ENCODE measurements around the gene F2RL1. TPM values are rescaled to one million over a fixed set of nuclear protein-coding genes. Genes with fewer than 3 reads are reported as not detected.

The F2RL1 gene
- total and polyA plus RNA-seq, 2 experiments from 2014 or later, result 15.3 to 32.1 TPM

DNA sequence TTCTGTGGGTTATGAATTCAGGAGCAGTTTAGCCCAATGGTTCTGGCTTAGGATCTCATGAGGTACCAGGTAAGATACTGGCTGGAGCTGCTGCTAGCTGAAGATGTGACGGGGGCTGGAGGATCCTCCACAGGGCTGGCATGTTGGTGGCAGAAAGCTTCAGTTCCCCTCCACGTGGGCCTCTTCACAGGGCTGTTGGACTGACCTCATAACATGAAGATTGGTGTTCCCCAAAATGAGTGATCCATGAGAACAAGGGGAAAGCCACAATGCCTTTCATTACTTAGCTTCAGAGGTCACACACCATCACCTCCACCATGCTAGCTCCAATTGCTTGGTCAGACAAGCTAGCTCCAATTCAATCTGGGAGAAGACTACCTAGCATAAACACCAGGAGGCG, 22.5 kb downstream of the F2RL1 start (continued):
- no peak for TF ChIP-seq REST (IDR thresholded peaks at IDR 0.05; ENCODE audit: unreplicated experiment)
- TF ChIP-seq JUNB (IDR thresholded peaks at IDR 0.05; ENCODE audit: unreplicated experiment), result no peak
- TF ChIP-seq EZH2 (IDR thresholded peaks at IDR 0.05; ENCODE audit: low read depth, unreplicated experiment), result no peak
- TF ChIP-seq NANOG (IDR thresholded peaks at IDR 0.05; ENCODE audit: borderline replicate concordance), result no peak
- TF ChIP-seq ETS1 (IDR thresholded peaks at IDR 0.05), result no peak
- no peak for TF ChIP-seq ZNF331 (CRISPR knock-in tag; IDR thresholded peaks at IDR 0.05; ENCODE audit: low read depth)

DNA sequence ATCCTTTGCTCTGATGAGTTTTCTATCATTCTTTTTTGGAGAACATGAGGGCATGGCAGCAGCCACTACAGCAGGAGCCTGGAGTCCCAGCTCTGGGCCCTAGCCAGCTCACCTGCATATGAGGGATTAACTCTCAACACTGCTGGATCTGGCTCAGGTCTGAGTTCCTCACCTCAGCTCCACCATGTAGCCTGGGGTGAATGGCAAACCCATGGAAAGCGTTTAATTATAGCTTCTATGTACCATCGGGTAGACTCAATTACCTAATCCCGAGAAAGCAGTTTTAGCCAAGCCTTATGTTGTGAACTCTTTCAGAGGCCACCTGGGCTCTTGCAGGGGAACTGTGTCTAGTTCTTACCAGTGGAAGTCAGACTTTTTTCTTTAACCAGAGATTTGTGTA, 27.1 kb downstream of the F2RL1 start:
- H3K4me3 Mint-ChIP-seq, result no peak overlapping the region
- no peak overlapping the region for H3K27ac ChIP-seq (ENCODE audit: low read depth)
- no peaks in the 10 kb centered on the region for H3F3A ChIP-seq (replicated peaks; ENCODE audit: low read depth)
- no peaks in the 10 kb centered on the region for H3K27me3 ChIP-seq (ENCODE audit: insufficient read depth)
- no peaks in the 10 kb centered on the region for H3K36me3 ChIP-seq (ENCODE audit: insufficient read depth)
- peaks cover 5% of the 10 kb centered on the region for H3K27me3 Mint-ChIP-seq (ENCODE audit: insufficient read depth, low read depth, poor library complexity)
- no peak overlapping the region for H3K27ac Mint-ChIP-seq
- no peak for DNase-seq (ENCODE audit: low spot score)
- no peaks in the 10 kb centered on the region for H3K9me2 ChIP-seq (ENCODE audit: insufficient read depth)
- no peaks in the 10 kb centered on the region for H3K4me1 ChIP-seq (ENCODE audit: insufficient read depth)
- no peak for TF ChIP-seq ZNF331 (CRISPR knock-in tag; IDR thresholded peaks at IDR 0.05; ENCODE audit: low read depth)
- no peak for TF ChIP-seq ETS1 (IDR thresholded peaks at IDR 0.05)
- no peak for TF ChIP-seq EZH2phosphoT487 (IDR thresholded peaks at IDR 0.05; ENCODE audit: unreplicated experiment)
- TF ChIP-seq POLR2AphosphoS5 (IDR thresholded peaks at IDR 0.05; ENCODE audit: low read depth), result no peak
- TF ChIP-seq EZH2 (IDR thresholded peaks at IDR 0.05; ENCODE audit: low read depth, unreplicated experiment), result no peak
- no peak for TF ChIP-seq JUNB (IDR thresholded peaks at IDR 0.05; ENCODE audit: unreplicated experiment)
- no peak for TF ChIP-seq REST (IDR thresholded peaks at IDR 0.05; ENCODE audit: unreplicated experiment)
- TF ChIP-seq CREB1 (CRISPR knock-in tag; IDR thresholded peaks at IDR 0.05; ENCODE audit: low read depth), result no peak
- no peak overlapping the region for H3K4me2 ChIP-seq
- no peaks in the 10 kb centered on the region for H3K79me2 ChIP-seq (replicated peaks; ENCODE audit: insufficient read depth)
- peaks cover 3% of the 10 kb centered on the region; the same call in 2 of the 3 replicates for H3K4me1 Mint-ChIP-seq
- H3K4me3 ChIP-seq, result no peak overlapping the region
- no peaks in the 10 kb centered on the region for H4K20me1 ChIP-seq (replicated peaks; ENCODE audit: insufficient read depth)
- no peak for ATAC-seq
- peaks cover 18% of the 10 kb centered on the region for H3K9me3 Mint-ChIP-seq
- H3K36me3 Mint-ChIP-seq (ENCODE audit: low read depth), result peaks cover 4% of the 10 kb centered on the region; the same call in 2 of the 3 replicates
- H2AFZ ChIP-seq, result no peak overlapping the region
